ENCODE data around the gene ENG. TPM values are rescaled to one million over a fixed set of nuclear protein-coding genes. Genes with fewer than 3 reads are reported as not detected.
A peak's percentile ranks its signal among the peaks of the same experiment; 100 is the strongest.

The ENG gene
- total RNA-seq, 4 donors from 2014 or later: 12.0 to 51.1 (median 19.6) TPM

- intact Hi-C loops (cut with DNase I; ENCODE audit: low total_unique reads): no loop called here
- 94 to 97% methylated on average over 8 to 14 of the region's 14 CpGs for WGBS, 2 donors
- no peak for DNase-seq (ENCODE audit: low spot score in 2 of 2)
- H3K4me3 ChIP-seq (ENCODE audit: low read depth, poor library complexity, severe bottlenecking): no peak overlapping the region
- no peak for TF ChIP-seq POLR2A (IDR thresholded peaks at IDR 0.05)
- TF ChIP-seq CTCF (IDR thresholded peaks at IDR 0.05): no peak
These were observed 47.6 kb downstream of the ENG start for GRCh38 chr9:127806871-127807270.

- H3K4me3 ChIP-seq (ENCODE audit: low read depth, poor library complexity, severe bottlenecking): no peak overlapping the region
- TF ChIP-seq POLR2A (IDR thresholded peaks at IDR 0.05) (no peak), CTCF (IDR thresholded peaks at IDR 0.05) (no peak)
- intact Hi-C loops (cut with DNase I; ENCODE audit: low total_unique reads): no loop called here
- WGBS, 2 donors: 84 to 88% methylated on average over 8 of the region's 8 CpGs
- DNase-seq (ENCODE audit: low spot score in 2 of 2): no peak
These were observed 48.8 kb downstream of the ENG start for GRCh38 chr9:127805620-127806019.

- H3K4me3 ChIP-seq (ENCODE audit: low read depth, poor library complexity, severe bottlenecking): peak overlapping the region; percentile 24
- 37% methylated on average over 18 of the region's 18 CpGs for WGBS, 2 donors
- TF ChIP-seq POLR2A (IDR thresholded peaks at IDR 0.05) (no peak), CTCF (IDR thresholded peaks at IDR 0.05) (no peak)
- no peak for DNase-seq (ENCODE audit: low spot score in 2 of 2)
- intact Hi-C loops (cut with DNase I; ENCODE audit: low total_unique reads): no loop called here
These were observed 50.7 kb downstream of the ENG start for GRCh38 chr9:127803507-127804352.

- TF ChIP-seq CTCF (IDR thresholded peaks at IDR 0.05) (no peak), POLR2A (IDR thresholded peaks at IDR 0.05) (no peak)
- intact Hi-C loops (cut with DNase I; ENCODE audit: low total_unique reads): no loop called here
- WGBS, 2 donors: 0 to 2% methylated on average over 17 to 34 of the region's 83 CpGs
- peak within 1 kb of the TSS; percentile 24 for H3K4me3 ChIP-seq (ENCODE audit: low read depth, poor library complexity, severe bottlenecking)
- DNase-seq (ENCODE audit: low spot score in 2 of 2): peak; percentile 86 to 98
These were observed 51.6 kb downstream of the ENG start, which contains the start of gene FPGS for GRCh38 chr9:127802576-127803443. TSS of gene FPGS (plus strand) at chr9:127802882. CDS start at chr9:127802925, 43 bp downstream.

- intact Hi-C loops (cut with DNase I; ENCODE audit: low total_unique reads): no loop called here
- 21 to 26% methylated on average over 8 to 9 of the region's 10 CpGs for WGBS, 2 donors
- DNase-seq (ENCODE audit: low spot score in 2 of 2): no peak
- no peak overlapping the region for H3K4me3 ChIP-seq (ENCODE audit: low read depth, poor library complexity, severe bottlenecking)
- no peak for TF ChIP-seq CTCF (IDR thresholded peaks at IDR 0.05)
- TF ChIP-seq POLR2A (IDR thresholded peaks at IDR 0.05): no peak
These were observed 52.4 kb downstream of the ENG start for GRCh38 chr9:127801955-127802575.

Data from lower leg skin (tissue), 4 donors.